ENCODE results near the gene SGO1.

GRCh38 chr3:20154078-20154477, 31.9 kb downstream of the SGO1 start:
- TF ChIP-seq REST (IDR thresholded peaks at IDR 0.05; ENCODE audit: low read depth) = no peak
- no peak for TF ChIP-seq CBX3 (IDR thresholded peaks at IDR 0.05; ENCODE audit: low read depth)
- TF ChIP-seq CTCF (IDR thresholded peaks at IDR 0.05 in 2 of 3, conservative IDR thresholded peaks at IDR 0.05 in 1 of 3; ENCODE audit: borderline replicate concordance in 1 of 3, insufficient read depth in 1 of 3, low read depth in 2 of 3, low read length in 2 of 3) = no peak
- no peak for TF ChIP-seq POLR2A (IDR thresholded peaks at IDR 0.05; ENCODE audit: borderline replicate concordance, extremely low read depth, insufficient read depth, insufficient read length)
- TF ChIP-seq POLR2AphosphoS5 (IDR thresholded peaks at IDR 0.05; ENCODE audit: low read depth, low read length) = no peak
- TF ChIP-seq CEBPB (IDR thresholded peaks at IDR 0.05; ENCODE audit: low read depth) = no peak
- TF ChIP-seq SIN3A (IDR thresholded peaks at IDR 0.05; ENCODE audit: low read depth) = no peak
- TF ChIP-seq EZH2 (IDR thresholded peaks at IDR 0.05) = no peak
- TF ChIP-seq ELF1 (IDR thresholded peaks at IDR 0.05; ENCODE audit: borderline replicate concordance, low read depth) = no peak
- no peak for TF ChIP-seq YY1 (IDR thresholded peaks at IDR 0.05; ENCODE audit: extremely low read depth, insufficient replicate concordance, low read depth, low read length)

All from HCT116 (cell line).